Measurements from ENCODE around the gene SLBP.

Gene SLBP

GRCh38 chr4:1728061-1728980, 16.2 kb upstream of the SLBP start:
- DNase-seq (ENCODE audit: low read depth, low spot score): no peak
- TF ChIP-seq, protein P1, sequence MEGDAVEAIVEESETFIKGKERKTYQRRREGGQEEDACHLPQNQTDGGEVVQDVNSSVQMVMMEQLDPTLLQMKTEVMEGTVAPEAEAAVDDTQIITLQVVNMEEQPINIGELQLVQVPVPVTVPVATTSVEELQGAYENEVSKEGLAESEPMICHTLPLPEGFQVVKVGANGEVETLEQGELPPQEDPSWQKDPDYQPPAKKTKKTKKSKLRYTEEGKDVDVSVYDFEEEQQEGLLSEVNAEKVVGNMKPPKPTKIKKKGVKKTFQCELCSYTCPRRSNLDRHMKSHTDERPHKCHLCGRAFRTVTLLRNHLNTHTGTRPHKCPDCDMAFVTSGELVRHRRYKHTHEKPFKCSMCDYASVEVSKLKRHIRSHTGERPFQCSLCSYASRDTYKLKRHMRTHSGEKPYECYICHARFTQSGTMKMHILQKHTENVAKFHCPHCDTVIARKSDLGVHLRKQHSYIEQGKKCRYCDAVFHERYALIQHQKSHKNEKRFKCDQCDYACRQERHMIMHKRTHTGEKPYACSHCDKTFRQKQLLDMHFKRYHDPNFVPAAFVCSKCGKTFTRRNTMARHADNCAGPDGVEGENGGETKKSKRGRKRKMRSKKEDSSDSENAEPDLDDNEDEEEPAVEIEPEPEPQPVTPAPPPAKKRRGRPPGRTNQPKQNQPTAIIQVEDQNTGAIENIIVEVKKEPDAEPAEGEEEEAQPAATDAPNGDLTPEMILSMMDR (IDR thresholded peaks at IDR 0.05; ENCODE audit: low read depth, low read length): peak; percentile 18
- in situ Hi-C loops (cut with HindIII; ENCODE audit: low sequenced_read_pairs): no loop called here
- H3K4me3 ChIP-seq (ENCODE audit: low read depth, low read length): no peak overlapping the region

DNA sequence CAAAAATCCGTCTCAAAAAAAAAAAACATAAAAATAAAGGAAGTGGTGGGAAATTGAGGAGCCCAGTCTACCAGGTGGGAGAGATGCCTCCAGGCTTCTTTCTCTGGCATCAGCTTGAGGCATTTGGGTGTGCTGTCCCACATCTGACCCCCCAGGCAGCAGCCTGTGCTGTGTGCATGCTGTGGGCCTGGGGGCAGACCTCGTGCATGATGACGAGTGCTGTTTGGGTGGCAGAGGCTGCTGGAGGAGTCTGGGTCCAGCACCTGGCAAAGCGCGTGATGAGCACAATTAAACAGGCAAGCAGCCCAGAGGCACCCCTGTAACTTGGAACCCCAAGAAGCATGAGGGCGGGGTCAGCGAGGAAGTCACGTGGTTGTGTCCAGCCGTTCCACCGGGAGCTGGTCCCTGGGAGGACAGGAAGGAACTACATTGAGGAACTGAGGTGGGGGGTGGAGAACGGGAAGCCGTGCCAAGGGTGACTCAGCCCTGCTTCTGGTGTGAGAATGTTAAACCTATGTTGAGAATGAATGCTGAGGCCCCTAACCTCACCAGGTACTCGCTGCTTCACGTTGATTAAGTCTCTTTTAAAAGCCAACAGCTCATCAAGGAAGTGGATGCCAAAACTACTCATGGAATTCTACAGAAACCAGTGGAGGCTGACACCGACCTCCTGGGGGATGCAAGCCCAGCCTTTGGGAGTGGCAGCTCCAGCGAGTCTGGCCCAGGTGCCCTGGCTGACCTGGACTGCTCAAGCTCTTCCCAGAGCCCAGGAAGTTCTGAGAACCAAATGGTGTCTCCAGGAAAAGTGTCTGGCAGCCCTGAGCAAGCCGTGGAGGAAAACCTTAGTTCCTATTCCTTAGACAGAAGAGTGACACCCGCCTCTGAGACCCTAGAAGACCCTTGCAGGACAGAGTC, 15.3 kb upstream of the SLBP start:
- TF ChIP-seq, protein P1 (IDR thresholded peaks at IDR 0.05; ENCODE audit: low read depth, low read length): no peak
- no peak overlapping the region for H3K4me3 ChIP-seq (ENCODE audit: low read depth, low read length)
- DNase-seq (ENCODE audit: low read depth, low spot score): peak; percentile 86
- in situ Hi-C loops (cut with HindIII; ENCODE audit: low sequenced_read_pairs): no loop called here

- in situ Hi-C loops (cut with HindIII; ENCODE audit: low sequenced_read_pairs): no loop called here
- no peak overlapping the region for H3K4me3 ChIP-seq (ENCODE audit: low read depth, low read length)
- TF ChIP-seq, protein P1 (IDR thresholded peaks at IDR 0.05; ENCODE audit: low read depth, low read length): peak; percentile 99
- DNase-seq (ENCODE audit: low read depth, low spot score): peak; percentile 86
Measured at GRCh38 chr4:1726146-1726934, 14.2 kb upstream of the SLBP start.

DNA sequence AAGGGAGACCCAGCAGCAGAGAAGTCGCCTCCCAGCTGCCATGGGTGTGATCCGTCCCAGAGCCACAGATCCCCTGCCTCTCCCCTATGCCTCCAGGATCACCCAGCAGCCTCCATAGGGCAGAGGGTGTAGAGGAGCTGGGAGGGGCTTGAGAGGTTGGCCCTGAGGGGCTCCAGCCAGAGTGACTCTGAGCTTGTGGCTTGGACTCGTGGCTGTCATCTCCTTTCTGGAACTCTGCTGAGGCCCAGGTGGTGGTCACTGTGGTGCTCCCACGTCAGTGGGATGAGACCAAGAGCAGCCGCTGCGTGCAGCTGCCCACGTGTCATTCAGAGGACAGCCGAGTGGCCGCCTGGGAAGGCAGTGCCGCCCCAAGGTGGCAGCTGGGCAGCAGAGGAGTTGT, 13.4 kb upstream of the SLBP start:
- in situ Hi-C loops (cut with HindIII; ENCODE audit: low sequenced_read_pairs): no loop called here
- TF ChIP-seq, protein P1 (IDR thresholded peaks at IDR 0.05; ENCODE audit: low read depth, low read length): no peak
- DNase-seq (ENCODE audit: low read depth, low spot score): no peak
- H3K4me3 ChIP-seq (ENCODE audit: low read depth, low read length): no peak overlapping the region

GRCh38 chr4:1723131-1723801, 11.1 kb upstream of the SLBP start:
- TF ChIP-seq, protein P1 (IDR thresholded peaks at IDR 0.05; ENCODE audit: low read depth, low read length): no peak
- H3K4me3 ChIP-seq (ENCODE audit: low read depth, low read length): no peak overlapping the region
- in situ Hi-C loops (cut with HindIII; ENCODE audit: low sequenced_read_pairs): no loop called here
- no peak for DNase-seq (ENCODE audit: low read depth, low spot score)

Data from astrocyte of the spinal cord (primary cell).